Esophagus squamous epithelium (tissue), 4 donors: ENCODE data around the gene CTAGE8.
"Not testable (repeated sequence)": the region's sequence is repeated elsewhere in the genome, so short reads cannot be mapped to it uniquely, and the experiment has no call there.

Source experiments
- CTCF ChIP-seq, 6 experiments: fragments of 450-650 bp in 4 of 6; fragments of 200-600 bp in 2 of 6; sonication (generic) in 2 of 6; IDR thresholded peaks; one replicate each; pipeline ENCODE4 v1.5.1; 2016 to 2019; ENCODE audit warnings: antibody characterized with exemption in 6 of 6, mild to moderate bottlenecking in 4 of 6, moderate library complexity in 4 of 6
- POLR2A ChIP-seq, 4 donors: fragments of 450-650 bp; IDR thresholded peaks; one replicate each; pipeline ENCODE4 v1.6.1; 2017; ENCODE audit warnings: antibody characterized with exemption in 4 of 4, mild to moderate bottlenecking in 4 of 4, moderate library complexity in 3 of 4

DNA sequence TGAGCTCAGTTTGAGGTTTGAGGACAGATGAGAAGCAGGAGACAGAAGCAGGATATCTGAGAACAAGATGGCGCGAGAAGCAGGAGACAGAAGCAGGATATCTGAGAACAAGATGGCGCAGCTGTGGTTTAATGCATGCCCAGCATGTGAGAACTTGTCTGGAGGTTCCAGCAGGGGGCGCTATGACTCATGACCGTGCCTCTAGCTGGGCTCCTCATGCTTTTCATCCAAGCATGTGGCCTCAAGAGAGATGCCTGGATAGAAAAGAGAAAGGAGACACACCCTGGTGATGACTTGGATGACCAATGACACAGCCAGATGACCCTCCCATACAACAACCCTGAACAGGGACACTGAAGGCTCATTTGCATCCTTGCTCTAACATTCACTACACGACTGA is 10.9 kb upstream of the CTAGE8 start:
- TF ChIP-seq CTCF, POLR2A (IDR thresholded peaks at IDR 0.05): not testable (repeated sequence)
